GM18505 (cell line): ENCODE data around the gene LRRN4CL.
A peak's percentile ranks its signal among the peaks of the same experiment; 100 is the strongest.

Experiments used
- ATAC-seq: cut with Tn5 transposase; IDR thresholded peaks from one replicate; pipeline ENCODE4 v1.9.1; 2021; ENCODE audit not compliant: unreplicated experiment
- POLR2A ChIP-seq: IDR thresholded peaks from 4 replicates; pipeline ENCODE4 v1.6.1; 2011; ENCODE audit warnings: borderline replicate concordance; ENCODE audit not compliant: insufficient read depth, insufficient read length; ENCODE audit errors: extremely low read depth

LRRN4CL gene

GRCh38 chr11:62716206-62716605 lies 26.9 kb upstream of the LRRN4CL start:
- TF ChIP-seq POLR2A: no peak
- no peak for ATAC-seq

- ATAC-seq: no peak
- no peak for TF ChIP-seq POLR2A
These were observed 26.1 kb upstream of the LRRN4CL start for GRCh38 chr11:62715150-62716130.

- TF ChIP-seq POLR2A: no peak
- ATAC-seq: no peak
These were observed 24.0 kb upstream of the LRRN4CL start for GRCh38 chr11:62713343-62713742.

GRCh38 chr11:62712861-62713260 lies 23.5 kb upstream of the LRRN4CL start:
- no peak for TF ChIP-seq POLR2A
- ATAC-seq: no peak

- ATAC-seq: no peak
- TF ChIP-seq POLR2A: no peak
These were observed 23.0 kb upstream of the LRRN4CL start for GRCh38 chr11:62712276-62712812.

GRCh38 chr11:62710001-62710345 lies 20.6 kb upstream of the LRRN4CL start:
- no peak for TF ChIP-seq POLR2A
- no peak for ATAC-seq

- TF ChIP-seq POLR2A: peak; percentile 73
- ATAC-seq: peak; percentile 51
These were observed 20.1 kb upstream of the LRRN4CL start for GRCh38 chr11:62709247-62710000.

- TF ChIP-seq POLR2A: no peak
- no peak for ATAC-seq
These were observed 19.5 kb upstream of the LRRN4CL start for GRCh38 chr11:62708793-62709192.

GRCh38 chr11:62708392-62708791 lies 19.1 kb upstream of the LRRN4CL start:
- no peak for ATAC-seq
- no peak for TF ChIP-seq POLR2A

GRCh38 chr11:62707277-62707861 lies 18.0 kb upstream of the LRRN4CL start, which contains the start of the genes BSCL2 and GNG3:
BSCL2 (minus strand) TSS chr11:62707424; CDS start chr11:62707195, 229 bp downstream.
GNG3 (plus strand) TSS chr11:62707676; CDS start chr11:62708296, 620 bp downstream.
- no peak for ATAC-seq

GRCh38 chr11:62706850-62707247 lies 17.5 kb upstream of the LRRN4CL start:
- ATAC-seq: no peak
- TF ChIP-seq POLR2A: no peak

More at GRCh38 chr11:62707277-62707861, 18.0 kb upstream of the LRRN4CL start, which contains the start of the genes BSCL2 and GNG3:
- TF ChIP-seq POLR2A: no peak

GRCh38 chr11:62705880-62706849 lies 16.8 kb upstream of the LRRN4CL start:
- peak; percentile 61 for ATAC-seq
- peak; percentile 59 for TF ChIP-seq POLR2A
